ENCODE results near the gene BEGAIN. TPM values are rescaled to one million over a fixed set of nuclear protein-coding genes. Genes with fewer than 3 reads are reported as not detected.

The BEGAIN gene
- polyA plus RNA-seq, 1 experiment, result 0.16 TPM

- Histone ChIP-seq H3K4me3 (ENCODE audit: low read depth, low read length) (no peak overlapping the region), H3K9me3 (ENCODE audit: control insufficient read depth, insufficient read depth, low read length) (no peaks in the 10 kb centered on the region; the same call in 1 of the 2 replicates), H3K27me3 (ENCODE audit: control insufficient read depth, insufficient read depth, low read length) (peaks cover 46% of the 10 kb centered on the region), H3K27ac (ENCODE audit: low read depth, low read length) (no peak overlapping the region)
- POLR2A ChIA-PET, result no interaction called here
- DNase-seq (ENCODE audit: low read depth, low spot score), result no peak
- TF ChIP-seq CTCF (IDR thresholded peaks at IDR 0.05; ENCODE audit: low read depth, low read length), result no peak
- CTCF ChIA-PET, result no interaction called here
These were observed 5.8 kb upstream of the BEGAIN start for GRCh38 chr14:100592972-100593371.

GRCh38 chr14:100592461-100592891 is 5.3 kb upstream of the BEGAIN start:
- H3K27ac ChIP-seq (ENCODE audit: low read depth, low read length), result no peak overlapping the region
- DNase-seq (ENCODE audit: low read depth, low spot score), result no peak
- ChIA-PET POLR2A (no interaction called here), CTCF (interaction anchor here (1.3 kb wide), 1 partner anchor 175 kb away, joined by 3 read pairs; no protein-coding TSS in a partner anchor)
- H3K27me3 ChIP-seq (ENCODE audit: control insufficient read depth, insufficient read depth, low read length), result peaks cover 49% of the 10 kb centered on the region
- H3K4me3 ChIP-seq (ENCODE audit: low read depth, low read length), result no peak overlapping the region
- H3K9me3 ChIP-seq (ENCODE audit: control insufficient read depth, insufficient read depth, low read length), result no peaks in the 10 kb centered on the region; the same call in 1 of the 2 replicates
- TF ChIP-seq CTCF (IDR thresholded peaks at IDR 0.05; ENCODE audit: low read depth, low read length), result no peak

- Histone ChIP-seq H3K4me3 (ENCODE audit: low read depth, low read length) (no peak overlapping the region), H3K27me3 (ENCODE audit: control insufficient read depth, insufficient read depth, low read length) (peaks cover 50% of the 10 kb centered on the region), H3K9me3 (ENCODE audit: control insufficient read depth, insufficient read depth, low read length) (no peaks in the 10 kb centered on the region; the same call in 1 of the 2 replicates), H3K27ac (ENCODE audit: low read depth, low read length) (no peak overlapping the region)
- POLR2A ChIA-PET, result no interaction called here
- DNase-seq (ENCODE audit: low read depth, low spot score), result no peak
- CTCF ChIA-PET, result interaction anchor here (1.3 kb wide), 1 partner anchor 174 kb away, joined by 3 read pairs; no protein-coding TSS in a partner anchor
- TF ChIP-seq CTCF (IDR thresholded peaks at IDR 0.05; ENCODE audit: low read depth, low read length), result no peak
These were observed 4.5 kb upstream of the BEGAIN start for GRCh38 chr14:100591453-100592371.

GRCh38 chr14:100590726-100591452 is 3.7 kb upstream of the BEGAIN start:
- peaks cover 45% of the 10 kb centered on the region for H3K27me3 ChIP-seq (ENCODE audit: control insufficient read depth, insufficient read depth, low read length)
- CTCF ChIA-PET, result interaction anchor here (1.3 kb wide), 1 partner anchor 173 kb away, joined by 3 read pairs; no protein-coding TSS in a partner anchor
- no peaks in the 10 kb centered on the region; the same call in 1 of the 2 replicates for H3K9me3 ChIP-seq (ENCODE audit: control insufficient read depth, insufficient read depth, low read length)
- no peak overlapping the region for H3K4me3 ChIP-seq (ENCODE audit: low read depth, low read length)
- POLR2A ChIA-PET, result no interaction called here
- TF ChIP-seq CTCF (IDR thresholded peaks at IDR 0.05; ENCODE audit: low read depth, low read length), result no peak
- H3K27ac ChIP-seq (ENCODE audit: low read depth, low read length), result no peak overlapping the region
- DNase-seq (ENCODE audit: low read depth, low spot score), result no peak
